GM19035 (cell line): ENCODE data around the gene CHCHD6.

Source experiments
- ATAC-seq: cut with Tn5 transposase; IDR thresholded peaks from one replicate; pipeline ENCODE4 v1.9.1; 2021; ENCODE audit not compliant: unreplicated experiment

Gene CHCHD6

DNA sequence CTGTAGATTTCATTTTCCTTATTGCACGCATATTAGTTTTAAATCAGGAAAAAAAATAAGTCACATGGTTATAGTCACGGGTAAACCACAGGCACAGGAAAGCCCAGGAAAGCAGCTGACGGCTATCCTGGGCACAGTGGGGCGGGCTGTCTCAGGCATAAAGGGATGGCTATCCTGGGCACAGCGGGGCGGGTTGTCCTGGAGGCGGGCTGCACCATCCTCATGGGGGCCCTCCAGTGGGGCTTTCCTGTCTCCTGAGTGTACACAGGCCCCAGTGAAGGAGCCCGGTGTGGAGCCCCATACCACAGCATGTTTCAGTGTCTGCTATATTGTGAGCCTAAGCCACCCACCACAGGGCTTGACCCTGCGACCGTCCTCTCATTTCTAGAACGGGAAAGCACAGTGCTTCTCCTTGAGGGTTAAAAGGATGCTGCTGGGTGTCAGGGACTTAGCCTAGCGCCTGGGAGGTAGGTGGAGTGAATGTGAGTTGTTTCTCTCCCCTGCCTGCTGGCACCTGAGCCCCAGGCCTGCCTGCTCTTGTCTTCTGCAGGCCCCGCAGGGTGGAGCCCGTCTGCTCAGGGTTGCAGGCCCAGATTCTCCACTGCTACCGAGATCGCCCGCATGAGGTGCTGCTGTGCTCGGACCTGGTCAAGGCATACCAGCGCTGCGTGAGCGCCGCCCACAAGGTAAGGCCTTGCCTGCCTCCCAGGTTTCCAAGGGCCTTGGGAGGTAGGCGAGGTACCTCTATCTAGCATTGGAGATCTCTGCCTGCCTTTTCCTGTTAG, 253.0 kb downstream of the CHCHD6 start:
- no peak for ATAC-seq

- no peak for ATAC-seq
These were observed 254.0 kb downstream of the CHCHD6 start for GRCh38 chr3:126957776-126958637.

- ATAC-seq = no peak
These were observed 254.6 kb downstream of the CHCHD6 start for GRCh38 chr3:126958638-126959085.

GRCh38 chr3:126959136-126959920, 255.3 kb downstream of the CHCHD6 start:
- no peak for ATAC-seq

DNA sequence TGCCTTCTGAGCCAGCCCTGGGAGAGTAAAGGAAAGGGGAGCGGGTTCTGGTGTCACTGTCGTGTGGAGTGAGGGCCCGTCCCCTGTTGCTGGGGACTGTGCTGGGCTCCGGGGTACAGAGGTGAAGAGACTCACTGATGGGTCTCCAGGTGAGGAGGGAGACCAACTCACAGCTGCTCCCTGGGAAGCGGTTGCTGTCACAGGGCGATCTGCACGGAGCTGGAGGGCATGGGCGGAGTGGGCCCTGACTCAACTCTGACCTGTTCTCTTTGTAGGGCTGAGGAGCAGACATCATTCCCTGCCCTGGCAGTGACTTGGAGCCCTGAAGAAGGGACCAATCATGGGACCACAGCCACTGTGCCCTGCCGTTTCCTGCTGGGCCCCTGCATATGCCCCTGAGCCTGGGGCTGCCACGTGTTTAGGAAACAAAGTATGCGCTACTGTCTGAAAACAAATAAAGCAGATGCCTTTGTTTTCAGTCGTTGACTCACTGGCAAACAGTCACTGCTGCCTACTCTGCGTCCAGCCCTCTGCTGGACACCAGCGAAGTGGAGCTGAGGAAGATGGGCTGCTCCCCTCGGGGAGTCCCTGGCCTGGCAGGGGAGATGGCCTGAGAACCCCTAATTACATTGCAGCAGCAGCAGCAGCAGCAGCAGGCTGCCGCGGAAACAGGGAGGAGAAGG, 256.0 kb downstream of the CHCHD6 start:
- ATAC-seq = no peak

DNA sequence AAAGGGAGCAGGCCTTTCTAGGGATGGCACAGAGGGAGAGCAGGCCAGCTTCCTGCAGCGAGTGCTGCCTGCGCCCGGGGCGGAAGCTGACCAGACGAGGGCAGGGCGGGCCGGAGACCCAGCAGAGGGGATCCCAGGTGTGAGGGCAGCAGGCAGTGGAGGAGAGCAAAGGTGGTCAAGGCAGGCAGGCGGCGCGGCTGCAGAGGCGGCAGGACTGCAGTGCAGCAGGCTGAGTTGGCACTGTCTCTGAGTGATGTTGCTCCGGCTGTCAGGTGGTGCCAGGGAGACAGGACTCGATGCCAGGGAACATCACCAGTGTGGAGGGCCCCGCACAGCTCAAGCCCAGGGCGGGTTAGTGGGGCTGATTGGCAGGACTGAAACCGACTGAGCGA, 256.6 kb downstream of the CHCHD6 start:
- no peak for ATAC-seq

DNA sequence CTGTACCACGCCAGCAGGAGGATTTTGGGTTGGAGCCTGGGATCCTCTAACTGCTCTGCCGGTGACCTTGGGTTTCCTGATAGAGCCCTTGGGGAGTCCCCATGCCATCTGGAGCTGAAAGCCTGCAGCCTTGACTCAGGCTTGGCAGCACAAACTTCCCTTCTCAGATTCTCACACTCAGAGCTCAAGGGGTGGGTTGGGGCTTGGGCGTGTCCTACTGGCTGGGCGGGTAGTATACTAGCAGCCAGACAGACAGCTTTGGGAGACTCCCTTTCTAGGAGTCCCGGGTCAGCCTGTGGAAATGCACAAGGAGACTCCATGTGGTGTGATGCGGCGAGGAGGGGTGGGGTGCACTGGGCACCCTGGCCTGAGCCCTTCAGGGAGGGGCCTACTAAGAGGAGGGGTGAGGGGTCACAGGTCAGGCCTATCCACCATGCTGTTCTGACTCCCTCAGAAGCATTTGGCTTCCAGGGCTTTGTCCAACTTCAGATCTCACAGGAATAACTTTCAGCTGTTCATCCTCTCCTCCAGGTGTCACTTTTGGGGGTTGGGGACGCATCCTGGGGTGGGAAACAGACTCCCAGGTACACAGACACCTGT, 257.3 kb downstream of the CHCHD6 start:
- no peak for ATAC-seq

DNA sequence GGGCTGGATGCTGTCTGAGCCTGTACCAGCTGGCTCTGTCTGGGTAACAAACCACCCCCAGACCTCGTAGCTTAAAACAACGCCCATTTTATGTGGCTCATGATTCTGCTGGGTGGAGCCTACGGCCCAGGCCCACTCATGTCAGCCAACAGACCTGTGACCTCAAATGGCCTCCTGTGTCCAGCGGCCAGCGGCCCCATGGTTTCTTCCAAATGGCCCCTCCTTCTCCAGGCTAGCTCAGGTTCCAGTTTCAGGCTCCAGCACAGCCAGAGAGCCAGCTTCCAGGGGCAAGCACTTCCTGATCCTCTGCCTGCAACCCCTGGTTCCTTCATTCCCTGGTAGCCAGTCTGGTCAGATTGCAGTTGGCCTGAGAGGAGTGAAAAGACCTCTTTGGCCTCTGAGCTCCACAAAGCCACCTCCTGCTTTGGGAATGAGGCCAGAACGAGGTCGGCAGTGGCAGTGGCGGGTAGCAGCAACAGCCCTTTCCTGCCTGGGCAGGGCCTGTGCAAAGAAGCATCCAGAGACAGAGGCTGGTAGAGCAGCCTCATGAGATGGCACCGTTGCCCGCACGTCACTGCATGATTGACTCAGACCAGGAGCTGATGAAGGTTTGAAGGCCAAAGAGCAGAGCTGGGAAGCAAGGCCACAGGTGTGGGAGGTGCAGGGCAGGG, 257.9 kb downstream of the CHCHD6 start:
- ATAC-seq = no peak

- no peak for ATAC-seq
These were observed 258.7 kb downstream of the CHCHD6 start for GRCh38 chr3:126962756-126963155.

DNA sequence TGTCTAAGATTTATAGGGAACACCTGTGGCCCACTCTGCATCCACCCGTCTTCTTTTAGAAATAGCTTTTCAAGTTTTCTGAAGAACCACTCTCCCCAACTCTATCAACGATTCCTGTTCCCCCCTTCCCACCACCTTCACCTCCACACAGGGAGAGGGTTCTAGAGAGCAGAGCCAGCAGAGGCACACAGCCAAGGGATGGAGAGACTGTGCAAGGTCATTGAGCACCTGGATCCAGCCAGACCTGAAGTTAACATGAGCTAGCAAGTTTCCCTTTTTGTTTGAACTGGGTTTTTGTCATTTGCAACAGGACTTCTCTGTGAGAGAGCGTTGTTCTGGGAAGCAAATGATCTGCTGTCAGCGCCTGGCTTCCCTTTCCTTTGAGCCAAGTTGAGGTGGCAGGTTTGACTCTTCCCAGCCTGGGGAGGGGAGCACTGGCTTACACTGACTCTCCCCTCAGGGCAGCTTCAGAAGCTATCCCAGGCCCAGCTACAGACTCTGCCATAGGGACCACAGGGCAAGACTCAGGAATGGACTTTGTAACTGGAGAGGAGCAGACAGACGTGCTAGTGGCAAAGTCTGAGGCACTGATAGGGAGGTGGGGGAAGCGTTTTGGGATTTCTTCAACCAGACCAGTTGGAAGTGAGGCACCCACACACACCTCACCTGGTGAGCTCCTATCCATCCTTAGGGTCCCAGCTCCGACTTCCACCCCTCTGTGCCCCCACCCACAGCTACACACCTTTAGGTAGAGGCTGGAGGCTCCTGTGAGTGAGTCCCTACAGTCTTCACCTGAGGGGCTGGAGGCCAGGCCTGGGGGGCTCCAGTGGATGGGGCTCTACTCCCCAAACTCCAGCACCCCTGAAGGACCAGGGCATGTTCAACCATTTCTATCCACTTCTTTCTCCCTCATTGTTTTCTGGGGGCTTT, 259.5 kb downstream of the CHCHD6 start:
- no peak for ATAC-seq

- no peak for ATAC-seq
These were observed 260.2 kb downstream of the CHCHD6 start for GRCh38 chr3:126964261-126964660.

- ATAC-seq = no peak
These were observed 260.9 kb downstream of the CHCHD6 start for GRCh38 chr3:126964950-126965349.

DNA sequence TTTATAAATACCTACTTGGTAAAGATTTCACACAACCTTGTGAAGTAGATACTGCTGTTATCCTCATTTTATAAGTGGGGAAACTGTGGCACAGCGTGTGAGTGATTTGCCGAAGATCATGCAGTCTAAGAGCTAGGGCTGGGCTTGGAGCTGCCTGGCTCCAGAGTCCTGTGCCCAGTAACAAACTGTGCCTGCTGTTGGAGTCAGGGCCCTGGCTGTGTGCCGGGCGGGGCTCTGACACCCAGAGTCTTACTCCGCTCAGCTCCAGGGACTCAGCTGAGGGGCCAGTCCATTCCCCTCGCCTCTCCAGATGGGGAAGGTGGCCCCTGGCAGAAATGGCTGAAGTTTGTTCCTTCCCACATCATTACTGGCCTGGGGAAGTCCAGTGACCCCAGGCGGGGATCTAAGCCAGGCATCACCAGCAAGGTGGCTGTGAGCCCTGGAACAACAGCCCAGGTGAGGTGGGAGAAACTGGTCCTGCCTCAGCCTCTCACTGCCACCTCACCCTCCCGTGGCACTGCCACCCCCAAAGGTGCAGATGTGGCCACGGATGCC, 261.6 kb downstream of the CHCHD6 start:
- no peak for ATAC-seq

DNA sequence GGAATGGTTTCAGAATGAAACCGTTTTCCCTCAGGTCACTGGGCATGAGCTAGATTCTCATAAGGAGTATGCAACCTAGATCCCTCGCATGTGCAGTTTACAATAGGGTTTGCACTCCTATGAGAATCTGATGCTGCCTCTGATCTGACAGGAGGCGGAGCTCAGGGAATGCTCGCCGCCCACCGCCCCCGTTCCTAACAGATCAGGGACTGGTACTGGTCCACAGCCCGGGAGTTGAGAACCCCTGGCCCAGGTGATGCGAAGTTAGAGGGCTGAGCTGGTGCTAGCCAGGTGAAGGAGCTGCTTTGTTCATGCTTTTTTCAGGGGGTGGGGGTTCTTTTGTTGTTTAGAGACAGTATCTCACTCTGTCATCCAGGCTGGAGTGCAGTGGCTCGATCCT, 263.3 kb downstream of the CHCHD6 start:
- ATAC-seq = no peak

DNA sequence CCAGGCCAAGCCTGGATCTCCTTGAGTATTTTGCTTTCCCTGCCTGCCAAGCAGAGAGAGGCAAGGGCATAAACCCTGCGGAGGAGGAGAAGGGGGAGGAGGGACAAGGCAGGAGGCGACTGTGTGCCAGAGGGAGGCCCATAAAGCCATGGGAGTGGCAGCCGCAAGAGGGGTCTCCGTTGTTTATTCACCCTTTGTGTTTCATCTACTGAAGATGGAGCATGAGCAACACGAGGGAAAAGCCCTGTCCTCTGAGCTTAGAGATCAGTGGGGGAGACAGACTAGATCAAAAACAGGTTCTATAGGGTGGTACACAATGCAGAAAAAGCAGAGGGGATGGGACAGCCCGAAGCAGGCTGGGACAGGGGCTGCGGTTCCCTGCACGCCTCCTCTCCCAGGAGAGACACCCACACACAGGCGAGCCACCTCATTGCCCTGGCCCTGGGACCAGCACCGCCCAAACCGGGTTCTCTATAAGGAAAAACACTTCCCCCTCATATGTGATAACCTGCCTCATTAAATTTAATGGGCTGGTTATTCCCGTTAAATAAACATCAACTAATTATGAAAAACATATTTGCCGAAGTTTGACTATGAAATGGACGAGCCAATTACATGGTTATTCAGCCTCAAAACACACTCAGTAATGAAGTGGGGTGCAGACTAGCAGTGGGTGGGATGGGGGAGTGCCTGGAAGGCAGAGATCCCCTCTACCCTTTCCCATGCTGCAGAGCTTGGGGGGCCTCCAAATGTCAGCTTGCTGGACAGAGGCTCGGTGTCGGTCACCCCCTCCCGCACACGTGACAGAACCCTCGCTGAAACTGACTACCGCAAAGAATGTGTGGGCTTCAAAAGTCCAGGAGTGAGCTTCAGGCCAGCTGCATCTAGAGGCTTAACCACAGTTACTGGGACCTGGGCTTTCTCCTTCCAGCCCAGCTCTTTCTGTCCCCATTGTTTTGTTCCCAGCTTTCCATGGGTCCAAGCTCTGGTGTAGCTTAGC, 264.7 kb downstream of the CHCHD6 start:
- no peak for ATAC-seq

- no peak for ATAC-seq
These were observed 265.5 kb downstream of the CHCHD6 start for GRCh38 chr3:126969586-126969985.

DNA sequence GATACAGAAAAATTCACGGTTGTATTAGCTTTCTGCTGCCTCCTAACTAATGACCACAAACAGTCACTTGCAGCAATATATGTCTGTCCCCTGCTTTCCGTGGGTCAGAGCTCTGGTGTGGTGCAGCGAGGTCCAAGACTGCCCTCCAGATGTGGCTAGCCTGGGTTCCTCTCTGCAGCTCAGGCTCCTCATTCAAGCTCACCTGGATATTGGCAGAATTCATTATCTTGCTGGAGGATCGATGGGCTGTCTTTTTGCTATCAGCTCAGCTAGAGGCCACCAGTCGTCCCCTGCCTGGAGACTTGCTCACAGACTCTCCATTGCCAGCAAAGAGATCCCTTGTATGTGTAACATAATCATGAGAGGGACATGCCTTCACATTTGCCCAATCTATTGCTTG, 266.1 kb downstream of the CHCHD6 start:
- ATAC-seq = no peak
